WI38 (cell line): Measurements from ENCODE around the gene KRT78.
A peak's percentile ranks its signal among the peaks of the same experiment; 100 is the strongest.
"Not testable (repeated sequence)": the region's sequence is repeated elsewhere in the genome, so short reads cannot be mapped to it uniquely, and the experiment has no call there.

Source experiments
- H3K4me3 ChIP-seq: 2 replicates; pipeline ENCODE4 v1.5.1; 2011; ENCODE audit warnings: low read depth, mild to moderate bottlenecking, control low read depth, low read length
- TF ChIP-seq, protein P1 (sequence below): IDR thresholded peaks from 2 replicates; pipeline ENCODE4 v1.5.1; 2012; ENCODE audit warnings: low read depth, mild to moderate bottlenecking, control low read depth, low read length

KRT78 gene

DNA sequence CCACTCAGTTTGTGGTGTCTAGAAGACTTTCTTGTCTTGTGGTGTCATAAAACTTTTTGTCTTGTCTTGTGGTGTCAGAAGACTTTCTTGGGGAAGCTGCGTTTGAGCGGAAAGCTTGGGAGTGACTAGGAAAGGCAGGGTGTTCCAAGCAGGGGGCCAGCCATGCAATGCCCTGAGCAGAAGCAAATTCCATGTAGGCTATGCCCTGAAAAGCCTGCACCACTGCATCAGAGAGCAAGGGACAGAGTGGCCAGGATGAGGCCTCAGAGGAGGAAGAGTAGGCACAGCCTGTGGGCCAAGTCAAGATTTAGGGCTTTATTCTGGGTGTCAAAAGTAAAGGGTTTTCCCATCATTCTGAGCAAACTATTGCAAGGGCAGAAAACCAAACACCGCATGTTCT is 41.6 kb upstream of the KRT78 start:
- TF ChIP-seq, protein P1, sequence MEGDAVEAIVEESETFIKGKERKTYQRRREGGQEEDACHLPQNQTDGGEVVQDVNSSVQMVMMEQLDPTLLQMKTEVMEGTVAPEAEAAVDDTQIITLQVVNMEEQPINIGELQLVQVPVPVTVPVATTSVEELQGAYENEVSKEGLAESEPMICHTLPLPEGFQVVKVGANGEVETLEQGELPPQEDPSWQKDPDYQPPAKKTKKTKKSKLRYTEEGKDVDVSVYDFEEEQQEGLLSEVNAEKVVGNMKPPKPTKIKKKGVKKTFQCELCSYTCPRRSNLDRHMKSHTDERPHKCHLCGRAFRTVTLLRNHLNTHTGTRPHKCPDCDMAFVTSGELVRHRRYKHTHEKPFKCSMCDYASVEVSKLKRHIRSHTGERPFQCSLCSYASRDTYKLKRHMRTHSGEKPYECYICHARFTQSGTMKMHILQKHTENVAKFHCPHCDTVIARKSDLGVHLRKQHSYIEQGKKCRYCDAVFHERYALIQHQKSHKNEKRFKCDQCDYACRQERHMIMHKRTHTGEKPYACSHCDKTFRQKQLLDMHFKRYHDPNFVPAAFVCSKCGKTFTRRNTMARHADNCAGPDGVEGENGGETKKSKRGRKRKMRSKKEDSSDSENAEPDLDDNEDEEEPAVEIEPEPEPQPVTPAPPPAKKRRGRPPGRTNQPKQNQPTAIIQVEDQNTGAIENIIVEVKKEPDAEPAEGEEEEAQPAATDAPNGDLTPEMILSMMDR, result no peak

GRCh38 chr12:52884526-52885293 is 35.9 kb upstream of the KRT78 start:
- no peak overlapping the region for H3K4me3 ChIP-seq
- TF ChIP-seq, protein P1, result peak; percentile 83

More for the DNA sequence above, 41.6 kb upstream of the KRT78 start:
- H3K4me3 ChIP-seq, result no peak overlapping the region

DNA sequence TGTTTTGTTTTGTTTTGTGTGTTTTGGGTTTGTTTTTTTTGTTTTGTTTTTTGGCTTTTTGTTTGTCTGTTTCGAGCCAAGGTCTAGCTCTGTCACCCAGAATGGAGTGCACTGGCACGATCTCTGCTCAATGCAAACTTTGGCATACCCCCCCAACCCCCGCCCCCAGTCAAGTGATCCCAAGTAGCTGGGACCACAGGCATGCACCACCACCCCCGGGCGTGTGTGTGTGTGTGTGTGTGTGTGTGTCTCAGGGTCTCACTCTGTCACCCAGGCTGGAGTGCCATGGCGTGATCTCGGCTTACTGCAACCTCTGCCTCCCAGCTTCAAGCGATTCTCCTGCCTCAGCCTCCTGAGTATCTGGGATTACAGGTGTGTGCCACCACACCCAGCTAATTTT is 31.7 kb upstream of the KRT78 start:
- H3K4me3 ChIP-seq, result not testable (repeated sequence)

DNA sequence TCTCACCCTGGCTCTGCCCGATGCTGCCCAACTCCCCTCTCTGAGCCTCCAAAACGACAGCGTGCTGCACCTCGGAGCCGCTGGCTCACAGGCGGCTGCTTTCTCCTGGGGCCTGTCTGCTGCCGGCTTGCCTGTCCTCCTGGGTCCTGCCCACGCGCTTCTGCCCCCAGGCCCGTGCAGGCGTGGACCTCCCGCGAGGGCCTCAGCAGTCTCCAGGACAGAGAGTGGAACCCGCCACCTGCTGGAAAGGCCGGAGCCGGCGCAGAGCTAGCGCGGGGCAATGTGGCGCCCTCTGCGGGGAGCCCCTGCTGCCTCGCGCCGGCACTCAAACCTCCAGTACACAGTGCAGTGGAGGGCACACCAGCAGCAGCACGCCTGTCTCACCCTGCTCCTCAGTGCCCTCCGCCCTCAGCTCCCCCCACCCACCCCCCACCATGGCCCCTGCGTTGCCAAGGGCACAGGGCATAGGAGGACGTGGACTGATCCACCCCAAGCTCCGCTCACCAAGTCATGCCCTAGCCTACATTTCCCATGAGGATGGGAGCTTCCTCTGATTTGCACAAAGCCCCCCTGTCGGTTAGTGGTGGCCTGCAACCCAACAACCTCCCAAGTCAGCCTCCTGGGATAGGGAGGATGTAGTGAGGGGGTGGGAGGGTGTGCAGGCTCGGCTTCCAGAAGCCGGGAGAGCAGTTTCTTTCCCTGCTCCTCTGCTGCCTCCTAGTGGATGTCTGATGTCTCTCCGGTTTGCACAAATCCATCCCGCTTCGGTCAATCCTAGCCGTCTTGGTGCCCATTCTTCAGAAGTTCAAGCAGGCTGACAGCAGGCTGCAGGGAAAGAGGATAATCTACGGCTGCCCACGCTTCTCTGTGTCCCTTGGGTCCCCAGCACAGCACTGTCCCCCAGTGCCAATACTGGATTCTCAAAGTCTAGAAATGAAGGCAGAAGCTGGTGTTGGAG is 30.9 kb upstream of the KRT78 start:
- TF ChIP-seq, protein P1, result peak; percentile 92
- 0 out of 2 replicates have a peak overlapping the region, but pooled peaks have one; percentile 17 for H3K4me3 ChIP-seq

DNA sequence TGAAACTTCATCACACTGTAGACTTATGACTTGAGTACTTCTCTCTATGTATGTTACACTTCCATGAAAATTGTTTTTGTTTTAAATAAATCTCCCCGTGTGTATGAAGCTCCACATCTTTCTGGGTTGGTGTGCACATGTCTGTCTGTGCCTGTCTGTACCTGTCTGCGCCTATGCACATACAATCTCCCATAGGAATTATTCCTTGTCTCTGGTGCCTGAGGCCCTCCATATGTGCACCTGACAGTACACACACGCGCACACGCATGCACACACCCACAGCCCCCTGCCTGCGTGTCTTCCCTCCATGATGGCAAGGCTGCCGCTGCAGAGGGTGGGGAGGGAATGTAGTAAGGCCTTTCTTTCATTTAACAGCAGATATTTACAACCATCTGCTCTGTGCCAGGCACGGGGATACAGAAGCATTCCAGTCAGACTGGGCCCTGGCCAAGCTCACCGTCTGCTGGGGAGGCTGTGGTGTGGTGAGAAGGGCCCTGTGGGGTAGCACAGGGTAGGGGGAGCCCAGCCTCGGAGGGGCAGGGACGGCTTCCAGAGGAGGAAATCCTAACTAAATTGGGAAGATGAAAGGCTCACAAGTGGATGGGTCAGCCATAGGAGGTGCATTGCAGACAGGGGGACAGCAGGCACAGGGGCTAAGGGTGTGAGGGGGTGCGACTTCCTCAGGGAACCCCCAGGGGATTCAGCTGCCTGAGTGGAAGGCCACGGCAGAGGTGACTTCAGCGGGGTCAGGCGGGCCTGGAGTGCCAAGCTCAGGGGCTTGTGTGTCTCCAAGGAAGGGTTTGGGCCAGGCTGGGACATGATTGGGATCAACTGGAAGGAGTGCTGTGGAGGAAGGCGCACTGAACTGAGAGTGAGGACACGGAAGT is 30.0 kb upstream of the KRT78 start:
- no peak overlapping the region for H3K4me3 ChIP-seq

GRCh38 chr12:52877242-52877641 is 28.4 kb upstream of the KRT78 start:
- H3K4me3 ChIP-seq, result no peak overlapping the region
- TF ChIP-seq, protein P1, result no peak

More for the DNA sequence above, 30.0 kb upstream of the KRT78 start:
- TF ChIP-seq, protein P1, result no peak

DNA sequence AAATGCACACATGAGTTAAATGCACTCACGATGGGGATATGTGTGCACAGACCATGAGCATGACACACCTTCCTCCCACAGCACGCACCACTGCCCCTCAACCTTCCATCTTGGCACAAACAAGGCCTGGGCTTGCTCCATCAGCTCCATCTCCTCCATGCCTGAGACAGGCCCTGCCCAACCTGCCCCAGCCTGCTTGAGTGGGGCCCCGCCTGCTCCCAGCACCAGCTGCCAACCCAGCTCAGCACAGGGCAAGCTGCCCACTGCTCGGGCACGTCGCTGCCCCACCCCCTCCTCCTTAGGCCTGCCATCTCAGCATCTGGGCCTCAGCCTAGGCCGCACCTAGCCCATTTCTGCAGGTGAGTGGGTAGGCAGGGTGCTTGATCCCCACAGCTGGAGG is 27.6 kb upstream of the KRT78 start:
- TF ChIP-seq, protein P1, result no peak
- H3K4me3 ChIP-seq, result no peak overlapping the region
